ENCODE data around the gene WDFY3. TPM values are rescaled to one million over a fixed set of nuclear protein-coding genes. Genes with fewer than 3 reads are reported as not detected.
"Not testable (repeated sequence)": the region's sequence is repeated elsewhere in the genome, so short reads cannot be mapped to it uniquely, and the experiment has no call there.

Gene WDFY3
- total and polyA plus RNA-seq, 2 experiments from 2014 or later = 7.7 to 55.9 TPM

GRCh38 chr4:84837751-84838150 is 128.7 kb downstream of the WDFY3 start:
- Histone ChIP-seq H3K4me3 (no peak overlapping the region), H2AFZ (no peak overlapping the region), H3K79me2 (no peaks in the 10 kb centered on the region), H3K9me3 (ENCODE audit: low read depth) (no peaks in the 10 kb centered on the region), H3K27me3 (no peaks in the 10 kb centered on the region), H3K36me3 (replicated peaks; ENCODE audit: insufficient read depth, low read depth) (peaks cover 4% of the 10 kb centered on the region), H3K9me2 (replicated peaks; ENCODE audit: insufficient read depth) (no peaks in the 10 kb centered on the region), H4K20me1 (ENCODE audit: insufficient read depth, poor library complexity, severe bottlenecking) (no peaks in the 10 kb centered on the region), H3K4me2 (no peak overlapping the region), H3K27ac (no peak overlapping the region), H3K4me1 (ENCODE audit: insufficient read depth) (no peaks in the 10 kb centered on the region)
- DNase-seq (ENCODE audit: low spot score) = no peak
- 71% methylated on average over 2 of the region's 2 CpGs for WGBS (ENCODE audit: low lambda C conversion rate, missing lambda C conversion rate)
- TF ChIP-seq EZH2phosphoT487 (IDR thresholded peaks at IDR 0.05; ENCODE audit: low read depth, severe bottlenecking, unreplicated experiment) = no peak
- no peak for TF ChIP-seq CTCF (IDR thresholded peaks at IDR 0.05; ENCODE audit: poor library complexity)
- no peak for TF ChIP-seq EZH2 (IDR thresholded peaks at IDR 0.05; ENCODE audit: borderline replicate concordance)

GRCh38 chr4:84829633-84830032 is 136.9 kb downstream of the WDFY3 start:
- not testable (repeated sequence) for H4K20me1 ChIP-seq (ENCODE audit: insufficient read depth, poor library complexity, severe bottlenecking); H3K4me1 ChIP-seq (ENCODE audit: insufficient read depth); H3K27ac ChIP-seq; H3K79me2 ChIP-seq; H3K36me3 ChIP-seq (replicated peaks; ENCODE audit: insufficient read depth, low read depth); H3K4me2 ChIP-seq; DNase-seq (ENCODE audit: low spot score); H3K9me3 ChIP-seq (ENCODE audit: low read depth); H2AFZ ChIP-seq; H3K27me3 ChIP-seq; H3K4me3 ChIP-seq; H3K9me2 ChIP-seq (replicated peaks; ENCODE audit: insufficient read depth)
- 97% methylated on average over 6 of the region's 6 CpGs for WGBS (ENCODE audit: low lambda C conversion rate, missing lambda C conversion rate)

- no peaks in the 10 kb centered on the region for H3K4me1 ChIP-seq (ENCODE audit: insufficient read depth)
- no peaks in the 10 kb centered on the region for H3K79me2 ChIP-seq
- no peaks in the 10 kb centered on the region for H3K36me3 ChIP-seq (replicated peaks; ENCODE audit: insufficient read depth, low read depth)
- no peak overlapping the region for H3K4me3 ChIP-seq
- no peak overlapping the region for H3K27ac ChIP-seq
- TF ChIP-seq EZH2 (IDR thresholded peaks at IDR 0.05; ENCODE audit: borderline replicate concordance) (no peak), CTCF (IDR thresholded peaks at IDR 0.05; ENCODE audit: poor library complexity) (no peak), EZH2phosphoT487 (IDR thresholded peaks at IDR 0.05; ENCODE audit: low read depth, severe bottlenecking, unreplicated experiment) (no peak)
- H3K9me3 ChIP-seq (ENCODE audit: low read depth) = no peaks in the 10 kb centered on the region
- no peaks in the 10 kb centered on the region for H3K9me2 ChIP-seq (replicated peaks; ENCODE audit: insufficient read depth)
- H4K20me1 ChIP-seq (ENCODE audit: insufficient read depth, poor library complexity, severe bottlenecking) = no peaks in the 10 kb centered on the region
- no peaks in the 10 kb centered on the region for H3K27me3 ChIP-seq
- no peak for DNase-seq (ENCODE audit: low spot score)
- no peak overlapping the region for H2AFZ ChIP-seq
- H3K4me2 ChIP-seq = no peak overlapping the region
These were observed 139.8 kb downstream of the WDFY3 start for GRCh38 chr4:84826681-84827080.

GRCh38 chr4:84825701-84826341 is 140.7 kb downstream of the WDFY3 start:
- WGBS (ENCODE audit: low lambda C conversion rate, missing lambda C conversion rate) = 71% methylated on average over 5 of the region's 5 CpGs
- H3K9me3 ChIP-seq (ENCODE audit: low read depth) = no peaks in the 10 kb centered on the region
- no peak for DNase-seq (ENCODE audit: low spot score)
- no peak overlapping the region for H3K27ac ChIP-seq
- H3K4me1 ChIP-seq (ENCODE audit: insufficient read depth) = no peaks in the 10 kb centered on the region
- no peak overlapping the region for H2AFZ ChIP-seq
- TF ChIP-seq EZH2 (IDR thresholded peaks at IDR 0.05; ENCODE audit: borderline replicate concordance) = no peak
- TF ChIP-seq CTCF (IDR thresholded peaks at IDR 0.05; ENCODE audit: poor library complexity) = no peak
- TF ChIP-seq EZH2phosphoT487 (IDR thresholded peaks at IDR 0.05; ENCODE audit: low read depth, severe bottlenecking, unreplicated experiment) = no peak
- H3K36me3 ChIP-seq (replicated peaks; ENCODE audit: insufficient read depth, low read depth) = no peaks in the 10 kb centered on the region
- no peaks in the 10 kb centered on the region for H3K9me2 ChIP-seq (replicated peaks; ENCODE audit: insufficient read depth)
- no peaks in the 10 kb centered on the region for H3K79me2 ChIP-seq
- H3K4me2 ChIP-seq = no peak overlapping the region
- H4K20me1 ChIP-seq (ENCODE audit: insufficient read depth, poor library complexity, severe bottlenecking) = no peaks in the 10 kb centered on the region
- no peaks in the 10 kb centered on the region for H3K27me3 ChIP-seq
- H3K4me3 ChIP-seq = no peak overlapping the region

Measured in hepatocyte (in vitro differentiated cells).